Measurements from ENCODE around the gene SPATA21. TPM values are rescaled to one million over a fixed set of nuclear protein-coding genes. Genes with fewer than 3 reads are reported as not detected.

Gene SPATA21
- polyA plus RNA-seq, 3 donors, result not detected

GRCh38 chr1:16391411-16391810 is 45.8 kb downstream of the SPATA21 start:
- Histone ChIP-seq H3K27ac (ENCODE audit: low read depth in 1 of 2, low read length in 2 of 2) (peak overlapping the region; percentile 6 to 69), H3K9ac (ENCODE audit: insufficient read depth, low read length, poor library complexity, severe bottlenecking) (no peak overlapping the region), H3K4me1 (ENCODE audit: control insufficient read depth in 1 of 2, insufficient read depth in 2 of 2, low read length in 2 of 2) (peaks cover 25 to 32% of the 10 kb centered on the region in 2 donors), H3K79me2 (ENCODE audit: insufficient read depth, low read length) (peaks cover 78% of the 10 kb centered on the region), H2AFZ (ENCODE audit: insufficient read depth, low read depth, low read length, poor library complexity, severe bottlenecking) (no peak overlapping the region), H3K36me3 (replicated peaks in 1 of 2; ENCODE audit: control insufficient read depth in 1 of 2, insufficient read depth in 2 of 2, low read length in 2 of 2) (peaks cover 38 to 46% of the 10 kb centered on the region in 2 donors), H4K20me1 (ENCODE audit: insufficient read depth, low read length) (peaks cover 99% of the 10 kb centered on the region), H3K27me3 (ENCODE audit: control insufficient read depth in 2 of 2, insufficient read depth in 2 of 2, low read length in 2 of 2) (no peaks in the 10 kb centered on the region), H3K4me2 (replicated peaks; ENCODE audit: extremely low read depth, low read length, poor library complexity, severe bottlenecking) (no peak overlapping the region), H3K9me3 (replicated peaks in 1 of 2; ENCODE audit: control insufficient read depth in 1 of 2, insufficient read depth in 1 of 2, low read length in 2 of 2) (no peaks in the 10 kb centered on the region), H3K4me3 (replicated peaks in 1 of 3; ENCODE audit: low read depth in 2 of 3, low read length in 3 of 3) (no peak overlapping the region)
- peaks cover 45 to 47% of the 10 kb centered on the region in 2 donors for H3K36me3 Mint-ChIP-seq
- H3K4me1 Mint-ChIP-seq, result peaks cover 44% of the 10 kb centered on the region
- H3K4me3 Mint-ChIP-seq, result no peak overlapping the region
- intact Hi-C loops (cut with micrococcal nuclease), result loop anchor here in 1 of 2 donors (2.0 kb wide), 1 partner anchor 21 kb away; no protein-coding TSS in a partner anchor
- 29% methylated on average over 3 of the region's 3 CpGs for WGBS (ENCODE audit: insufficient coverage)
- peak overlapping the region; percentile 3 to 87 (median 74) for H3K27ac Mint-ChIP-seq
- peak; percentile 29 to 61 (median 39) for DNase-seq
- no peaks in the 10 kb centered on the region for H3K9me3 Mint-ChIP-seq
- no peak for TF ChIP-seq CTCF (IDR thresholded peaks at IDR 0.05)
- peaks cover 0 to 3% (median 1%) of the 10 kb centered on the region in 3 donors for H3K27me3 Mint-ChIP-seq (ENCODE audit: low read depth in 3 of 3)

- Mint-ChIP-seq H3K4me1 (peaks cover 66% of the 10 kb centered on the region), H3K4me3 (peak overlapping the region; percentile 63 to 83), H3K27ac (peak overlapping the region; percentile 66 to 91 (median 85)), H3K36me3 (peaks cover 20 to 26% of the 10 kb centered on the region in 2 donors), H3K9me3 (no peaks in the 10 kb centered on the region), H3K27me3 (ENCODE audit: low read depth in 3 of 3) (peaks cover 0 to 1% (median 0%) of the 10 kb centered on the region in 3 donors)
- 30% methylated on average over 5 of the region's 14 CpGs for WGBS (ENCODE audit: insufficient coverage)
- Histone ChIP-seq H3K27me3 (ENCODE audit: control insufficient read depth in 2 of 2, insufficient read depth in 2 of 2, low read length in 2 of 2) (no peaks in the 10 kb centered on the region), H3K36me3 (replicated peaks in 1 of 2; ENCODE audit: control insufficient read depth in 1 of 2, insufficient read depth in 2 of 2, low read length in 2 of 2) (peaks cover under 1 to 11% of the 10 kb centered on the region in 2 donors), H3K27ac (ENCODE audit: low read depth in 1 of 2, low read length in 2 of 2) (peak overlapping the region; percentile 59 to 81), H3K4me3 (replicated peaks in 1 of 3; ENCODE audit: low read depth in 2 of 3, low read length in 3 of 3) (peak overlapping the region in 2 of 3 experiments; percentile 31 to 67), H3K9me3 (replicated peaks in 1 of 2; ENCODE audit: control insufficient read depth in 1 of 2, insufficient read depth in 1 of 2, low read length in 2 of 2) (no peaks in the 10 kb centered on the region), H3K4me1 (ENCODE audit: control insufficient read depth in 1 of 2, insufficient read depth in 2 of 2, low read length in 2 of 2) (peaks cover 30 to 53% of the 10 kb centered on the region in 2 donors), H3K4me2 (replicated peaks; ENCODE audit: extremely low read depth, low read length, poor library complexity, severe bottlenecking) (peak overlapping the region; percentile 62), H3K79me2 (ENCODE audit: insufficient read depth, low read length) (peaks cover 98% of the 10 kb centered on the region), H4K20me1 (ENCODE audit: insufficient read depth, low read length) (peaks cover 97% of the 10 kb centered on the region), H3K9ac (ENCODE audit: insufficient read depth, low read length, poor library complexity, severe bottlenecking) (peak overlapping the region; percentile 28), H2AFZ (ENCODE audit: insufficient read depth, low read depth, low read length, poor library complexity, severe bottlenecking) (no peak overlapping the region)
- DNase-seq, result peak in 2 of 3 donors; percentile 34 to 36
- intact Hi-C loops (cut with micrococcal nuclease), result no loop called here
- TF ChIP-seq CTCF (IDR thresholded peaks at IDR 0.05), result no peak
Measured at GRCh38 chr1:16387201-16388188, 49.7 kb downstream of the SPATA21 start.

All from CD14-positive monocyte (primary cell).